ENCODE data around the gene EPHB1.

EPHB1 gene

DNA sequence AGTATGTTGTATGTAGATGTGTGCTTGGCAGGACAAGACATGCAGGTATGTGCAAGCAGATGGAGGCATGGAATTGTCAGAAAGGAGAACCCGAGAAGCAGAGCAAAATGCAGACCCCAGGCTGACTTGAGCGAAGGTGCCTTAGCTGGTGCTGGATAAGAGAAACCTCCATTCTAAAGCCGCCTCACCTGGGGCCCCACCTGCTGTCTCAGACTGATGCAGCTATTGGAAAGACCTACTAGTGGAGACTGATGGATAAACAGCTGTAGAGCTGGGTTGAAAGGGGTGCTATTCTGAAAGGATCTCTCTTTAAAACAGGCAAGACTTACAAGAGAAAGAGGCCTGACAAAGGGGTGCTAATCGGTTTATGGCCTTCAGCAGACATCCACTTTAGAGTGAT, 86.2 kb downstream of the EPHB1 start:
- in situ Hi-C loops (cut with MboI; ENCODE audit: low sequenced_read_pairs, unreplicated experiment), result no loop called here
- TF ChIP-seq, protein P1, sequence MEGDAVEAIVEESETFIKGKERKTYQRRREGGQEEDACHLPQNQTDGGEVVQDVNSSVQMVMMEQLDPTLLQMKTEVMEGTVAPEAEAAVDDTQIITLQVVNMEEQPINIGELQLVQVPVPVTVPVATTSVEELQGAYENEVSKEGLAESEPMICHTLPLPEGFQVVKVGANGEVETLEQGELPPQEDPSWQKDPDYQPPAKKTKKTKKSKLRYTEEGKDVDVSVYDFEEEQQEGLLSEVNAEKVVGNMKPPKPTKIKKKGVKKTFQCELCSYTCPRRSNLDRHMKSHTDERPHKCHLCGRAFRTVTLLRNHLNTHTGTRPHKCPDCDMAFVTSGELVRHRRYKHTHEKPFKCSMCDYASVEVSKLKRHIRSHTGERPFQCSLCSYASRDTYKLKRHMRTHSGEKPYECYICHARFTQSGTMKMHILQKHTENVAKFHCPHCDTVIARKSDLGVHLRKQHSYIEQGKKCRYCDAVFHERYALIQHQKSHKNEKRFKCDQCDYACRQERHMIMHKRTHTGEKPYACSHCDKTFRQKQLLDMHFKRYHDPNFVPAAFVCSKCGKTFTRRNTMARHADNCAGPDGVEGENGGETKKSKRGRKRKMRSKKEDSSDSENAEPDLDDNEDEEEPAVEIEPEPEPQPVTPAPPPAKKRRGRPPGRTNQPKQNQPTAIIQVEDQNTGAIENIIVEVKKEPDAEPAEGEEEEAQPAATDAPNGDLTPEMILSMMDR (IDR thresholded peaks at IDR 0.05; ENCODE audit: borderline replicate concordance, control extremely low read depth, extremely low read depth, insufficient read depth, missing control alignments), result no peak
- DNase-seq (ENCODE audit: low spot score), result no peak

DNA sequence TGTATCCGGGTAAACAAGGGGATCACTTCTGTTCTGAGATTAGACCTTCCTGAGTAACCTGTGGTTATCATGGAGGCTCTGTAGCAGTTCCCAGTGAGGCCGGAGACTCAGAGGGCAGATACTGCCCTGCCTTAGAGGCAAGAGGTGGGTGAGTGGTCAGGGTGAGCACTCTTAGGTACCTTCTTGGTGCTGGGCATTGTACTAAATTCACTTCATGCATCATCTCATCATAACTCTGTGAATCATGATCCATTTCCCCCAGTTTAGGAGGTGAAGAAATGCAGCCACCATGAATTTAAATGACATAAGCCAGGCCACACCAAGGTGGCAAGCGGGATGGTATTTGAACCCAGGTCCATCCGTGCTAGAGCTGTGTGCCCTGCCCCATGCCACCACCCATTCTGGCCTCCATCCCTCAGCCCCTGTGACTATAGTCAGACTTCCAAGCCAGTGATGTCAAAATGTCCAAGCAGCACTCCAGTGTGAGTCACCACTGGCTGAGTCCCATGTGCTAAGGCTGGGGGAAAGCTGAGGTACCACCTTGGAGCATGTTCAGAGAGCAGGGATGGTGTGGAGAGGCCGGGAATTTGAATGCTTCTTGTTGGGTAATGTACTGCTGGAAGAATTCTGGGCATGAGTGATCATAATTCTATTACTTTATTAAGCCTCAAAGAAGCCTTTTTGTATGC, 88.8 kb downstream of the EPHB1 start:
- TF ChIP-seq, protein P1 (IDR thresholded peaks at IDR 0.05; ENCODE audit: borderline replicate concordance, control extremely low read depth, extremely low read depth, insufficient read depth, missing control alignments), result no peak
- no peak for DNase-seq (ENCODE audit: low spot score)
- in situ Hi-C loops (cut with MboI; ENCODE audit: low sequenced_read_pairs, unreplicated experiment), result no loop called here

DNA sequence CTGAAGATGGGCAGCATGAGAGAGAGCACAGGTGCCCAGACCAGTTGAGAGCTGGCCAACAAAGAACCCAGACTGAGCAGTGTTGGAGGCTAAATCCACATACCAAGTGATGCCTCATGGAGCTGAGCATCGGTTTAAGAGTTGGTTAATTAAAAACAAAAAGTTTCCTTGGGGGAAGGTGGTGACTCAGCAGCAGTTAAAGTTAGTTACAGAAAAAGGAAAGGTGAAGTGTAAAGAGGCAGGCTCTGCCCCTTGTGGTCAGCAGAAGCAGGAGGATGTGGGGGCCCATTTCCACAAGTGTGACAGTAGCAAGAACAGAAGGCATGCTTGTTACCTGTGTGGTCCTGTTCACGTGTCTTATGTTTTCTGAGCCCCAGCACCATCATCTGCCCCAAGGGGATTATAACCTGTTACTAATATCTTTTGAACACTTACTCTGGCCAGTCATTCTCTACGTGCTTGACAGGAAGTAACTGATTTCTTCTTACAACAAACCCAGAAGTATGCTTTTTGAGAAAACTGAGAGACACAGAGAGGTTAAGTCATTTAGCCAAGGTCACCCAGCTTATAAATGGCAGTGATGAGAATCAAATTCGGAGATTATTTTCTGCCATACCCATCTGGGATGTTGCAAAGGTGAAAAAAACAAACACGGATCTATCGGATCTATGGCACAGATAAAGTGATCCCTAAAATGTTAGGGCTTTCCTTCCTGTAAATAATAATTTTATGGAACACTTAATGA, 91.0 kb downstream of the EPHB1 start:
- TF ChIP-seq, protein P1 (IDR thresholded peaks at IDR 0.05; ENCODE audit: borderline replicate concordance, control extremely low read depth, extremely low read depth, insufficient read depth, missing control alignments), result peak; percentile 6
- in situ Hi-C loops (cut with MboI; ENCODE audit: low sequenced_read_pairs, unreplicated experiment), result no loop called here
- DNase-seq (ENCODE audit: low spot score), result no peak

DNA sequence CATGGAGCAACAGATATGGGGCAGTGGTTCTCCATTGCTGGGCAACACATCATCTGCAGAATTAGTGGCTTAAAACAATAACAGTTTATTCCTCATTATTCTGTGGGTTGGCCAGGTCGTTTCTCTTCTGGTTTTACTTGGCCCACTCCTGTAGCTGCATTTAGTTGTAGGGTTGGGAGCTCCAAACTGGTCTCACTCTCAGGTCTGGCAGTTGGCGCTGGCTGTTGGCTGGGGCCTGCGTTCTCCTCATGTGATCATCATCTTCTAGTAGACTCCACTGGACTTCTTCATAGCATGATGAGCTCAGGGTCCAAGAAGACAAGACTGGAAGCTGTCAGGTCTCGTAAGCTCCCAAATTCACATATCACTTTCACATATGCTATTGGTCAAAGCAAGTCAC, 91.9 kb downstream of the EPHB1 start:
- DNase-seq (ENCODE audit: low spot score), result no peak
- TF ChIP-seq, protein P1 (IDR thresholded peaks at IDR 0.05; ENCODE audit: borderline replicate concordance, control extremely low read depth, extremely low read depth, insufficient read depth, missing control alignments), result no peak
- in situ Hi-C loops (cut with MboI; ENCODE audit: low sequenced_read_pairs, unreplicated experiment), result no loop called here

DNA sequence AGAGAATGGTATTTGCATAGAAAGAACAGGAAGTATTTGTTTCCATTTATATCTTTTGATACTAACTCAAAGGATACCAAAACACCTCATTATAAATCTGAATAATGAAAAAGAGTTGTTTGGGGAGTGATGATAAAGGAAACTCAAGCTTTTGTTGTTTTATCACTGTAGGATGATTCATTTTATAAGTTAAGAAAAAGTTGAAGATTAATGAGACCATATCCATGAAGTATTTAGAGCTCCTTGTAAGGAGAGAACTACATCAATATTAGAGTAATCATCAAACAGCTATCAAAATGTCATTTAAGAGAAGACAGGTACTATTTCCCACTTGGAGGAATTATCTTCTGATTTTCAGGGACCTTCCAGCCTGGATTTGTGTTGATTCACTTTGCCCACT, 92.5 kb downstream of the EPHB1 start:
- DNase-seq (ENCODE audit: low spot score), result no peak
- TF ChIP-seq, protein P1 (IDR thresholded peaks at IDR 0.05; ENCODE audit: borderline replicate concordance, control extremely low read depth, extremely low read depth, insufficient read depth, missing control alignments), result no peak
- in situ Hi-C loops (cut with MboI; ENCODE audit: low sequenced_read_pairs, unreplicated experiment), result no loop called here

DNA sequence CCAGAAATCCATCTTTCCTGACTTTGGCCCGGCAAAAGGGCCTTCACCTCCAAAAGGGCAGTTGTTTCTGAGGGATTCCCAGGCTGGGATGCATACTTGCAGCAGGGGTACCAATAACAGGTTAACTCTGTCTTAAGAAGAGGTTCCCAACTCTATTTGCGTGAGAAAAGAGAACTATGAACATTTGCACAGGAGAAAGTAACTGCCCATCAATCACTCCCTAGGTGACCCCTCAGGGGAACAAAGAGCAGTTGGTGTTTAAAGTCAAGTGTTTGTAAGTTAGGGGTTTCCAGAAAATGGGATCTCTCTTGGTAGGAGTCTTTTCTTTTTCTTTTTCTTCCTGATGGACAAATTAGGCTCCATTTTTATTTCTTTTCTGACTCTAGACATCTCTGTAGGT, 97.3 kb downstream of the EPHB1 start:
- no peak for DNase-seq (ENCODE audit: low spot score)
- in situ Hi-C loops (cut with MboI; ENCODE audit: low sequenced_read_pairs, unreplicated experiment), result no loop called here
- TF ChIP-seq, protein P1 (IDR thresholded peaks at IDR 0.05; ENCODE audit: borderline replicate concordance, control extremely low read depth, extremely low read depth, insufficient read depth, missing control alignments), result no peak

Measured in GM13976 (cell line).